LNCAP (cell line): ENCODE results near the gene SEC14L5.

Experiments
- TF ChIP-seq, protein P1 (sequence below): fragments of 450-650 bp; IDR thresholded peaks from 2 replicates; pipeline ENCODE4 v1.5.1; 2017; ENCODE audit warnings: mild to moderate bottlenecking

Gene SEC14L5

DNA sequence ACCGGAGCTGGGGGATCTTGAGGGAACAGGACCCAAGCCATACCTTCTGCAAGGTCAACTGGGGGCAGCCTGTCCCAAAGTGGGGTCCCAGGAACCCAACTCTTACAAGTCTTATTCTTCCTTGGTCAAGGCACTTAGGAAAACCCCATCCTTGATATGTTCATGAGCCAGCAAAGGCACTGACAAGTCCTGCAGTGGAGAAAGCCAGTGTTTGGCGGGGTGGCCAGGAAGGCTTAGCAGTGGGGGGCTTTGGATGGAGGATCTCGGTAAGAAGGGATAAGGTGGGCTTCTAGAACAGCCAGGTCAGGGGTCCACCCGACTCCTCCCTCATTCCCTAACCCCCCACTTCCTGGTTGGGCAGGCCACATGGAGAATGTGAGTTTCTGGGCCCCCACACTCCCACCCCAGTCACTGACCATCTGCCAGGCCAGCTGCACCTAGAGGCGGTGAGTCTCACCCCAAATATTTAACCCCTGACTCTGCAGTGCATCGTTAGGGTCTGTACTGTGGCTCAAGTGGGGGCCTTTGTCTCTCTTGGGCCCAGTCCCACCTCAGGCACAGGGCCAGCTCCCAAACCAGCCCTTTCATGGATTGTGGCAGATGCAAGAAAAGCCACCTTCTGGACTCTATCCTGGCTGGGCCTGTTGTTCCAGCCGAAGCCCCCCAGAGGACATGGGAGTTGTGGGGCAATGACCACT is 43.5 kb upstream of the SEC14L5 start:
- TF ChIP-seq, protein P1, sequence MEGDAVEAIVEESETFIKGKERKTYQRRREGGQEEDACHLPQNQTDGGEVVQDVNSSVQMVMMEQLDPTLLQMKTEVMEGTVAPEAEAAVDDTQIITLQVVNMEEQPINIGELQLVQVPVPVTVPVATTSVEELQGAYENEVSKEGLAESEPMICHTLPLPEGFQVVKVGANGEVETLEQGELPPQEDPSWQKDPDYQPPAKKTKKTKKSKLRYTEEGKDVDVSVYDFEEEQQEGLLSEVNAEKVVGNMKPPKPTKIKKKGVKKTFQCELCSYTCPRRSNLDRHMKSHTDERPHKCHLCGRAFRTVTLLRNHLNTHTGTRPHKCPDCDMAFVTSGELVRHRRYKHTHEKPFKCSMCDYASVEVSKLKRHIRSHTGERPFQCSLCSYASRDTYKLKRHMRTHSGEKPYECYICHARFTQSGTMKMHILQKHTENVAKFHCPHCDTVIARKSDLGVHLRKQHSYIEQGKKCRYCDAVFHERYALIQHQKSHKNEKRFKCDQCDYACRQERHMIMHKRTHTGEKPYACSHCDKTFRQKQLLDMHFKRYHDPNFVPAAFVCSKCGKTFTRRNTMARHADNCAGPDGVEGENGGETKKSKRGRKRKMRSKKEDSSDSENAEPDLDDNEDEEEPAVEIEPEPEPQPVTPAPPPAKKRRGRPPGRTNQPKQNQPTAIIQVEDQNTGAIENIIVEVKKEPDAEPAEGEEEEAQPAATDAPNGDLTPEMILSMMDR: no peak

DNA sequence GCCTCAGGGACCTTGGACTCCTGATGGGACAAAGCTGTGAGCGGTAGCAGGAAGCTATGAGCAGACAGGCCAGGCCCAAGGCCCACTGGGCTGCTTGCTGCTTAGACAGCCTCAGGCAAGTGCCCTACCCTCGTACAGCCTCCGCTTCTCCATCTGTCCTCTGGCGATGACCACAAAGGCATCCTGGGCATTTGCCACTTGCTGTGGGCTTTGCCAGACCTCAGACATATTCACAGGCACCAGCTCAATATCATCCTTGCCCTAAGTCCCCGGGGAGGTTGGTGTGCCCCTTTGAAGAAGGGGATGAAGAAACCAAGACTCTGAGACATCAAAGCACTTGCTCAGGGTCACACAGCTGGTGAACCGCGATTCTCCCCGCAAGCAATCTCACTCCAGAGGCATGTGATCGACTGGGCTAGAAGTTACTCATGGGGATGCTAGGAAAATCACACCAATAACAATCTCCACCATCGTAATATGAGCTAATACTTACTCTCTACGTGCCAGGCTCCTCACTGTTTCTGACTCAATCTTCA is 42.8 kb upstream of the SEC14L5 start:
- TF ChIP-seq, protein P1: no peak

- TF ChIP-seq, protein P1: no peak
These were observed 41.0 kb upstream of the SEC14L5 start for GRCh38 chr16:4917117-4917516.

DNA sequence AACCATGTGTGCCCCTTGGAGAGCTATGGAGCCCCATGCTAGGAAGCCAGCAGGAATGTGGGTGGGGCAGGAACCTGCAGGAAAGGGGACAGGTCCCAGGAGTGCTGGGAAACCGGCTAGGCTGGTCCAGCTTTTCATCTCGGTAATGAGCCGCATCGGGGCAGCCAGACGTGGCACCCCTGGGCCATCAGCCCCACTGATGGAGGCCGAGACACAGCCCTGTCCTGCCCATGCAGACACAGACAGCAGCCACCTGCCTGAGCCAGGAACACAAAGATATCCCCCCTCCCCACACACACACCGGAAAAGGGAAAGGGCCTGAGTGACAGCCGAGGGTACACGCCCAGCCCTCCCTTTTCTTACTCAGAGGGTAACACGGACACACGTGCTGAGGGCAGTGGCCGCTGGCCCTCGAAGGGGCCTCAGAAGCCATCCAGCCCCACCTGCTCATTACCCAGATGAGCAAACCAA is 39.3 kb upstream of the SEC14L5 start:
- TF ChIP-seq, protein P1: no peak

GRCh38 chr16:4920826-4921225 is 37.3 kb upstream of the SEC14L5 start:
- TF ChIP-seq, protein P1: no peak

GRCh38 chr16:4922721-4923342 is 35.3 kb upstream of the SEC14L5 start:
- TF ChIP-seq, protein P1: no peak

GRCh38 chr16:4923853-4924252 is 34.3 kb upstream of the SEC14L5 start:
- TF ChIP-seq, protein P1: no peak
